ENCODE measurements around the gene ZSWIM9. TPM values are rescaled to one million over a fixed set of nuclear protein-coding genes. Genes with fewer than 3 reads are reported as not detected.

Gene ZSWIM9
- total and polyA plus RNA-seq, 2 donors (not counting 1 experiment from before 2014, with no cell fraction given): 0.39 to 5.1 TPM

DNA sequence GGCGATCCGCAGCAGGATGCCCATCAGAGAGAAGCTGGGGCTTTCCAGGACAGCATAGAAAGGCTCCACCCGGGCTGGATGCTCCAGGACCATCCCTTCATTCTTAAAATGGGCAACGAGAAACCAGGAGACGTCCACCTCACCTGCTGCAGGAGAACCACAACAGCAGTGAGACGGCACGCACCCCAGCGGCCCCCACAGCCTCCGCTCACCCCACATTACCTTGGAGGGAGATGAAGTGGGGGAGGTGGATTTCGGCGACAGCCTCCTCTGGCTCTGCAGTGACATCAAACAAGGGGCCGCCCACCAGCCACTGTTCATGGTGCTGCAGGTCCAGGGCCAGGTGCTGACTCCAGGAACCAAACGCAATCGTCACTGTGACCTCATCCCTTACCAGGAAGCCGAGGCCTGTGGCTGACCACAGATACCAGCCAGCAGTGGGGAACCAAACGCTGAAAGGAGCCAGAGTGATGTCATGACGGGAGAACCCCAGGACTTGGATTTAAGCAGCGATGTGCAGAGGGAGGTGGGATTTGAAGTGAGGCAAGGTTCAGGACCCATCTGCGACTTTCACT is 60.2 kb downstream of the ZSWIM9 start:
- Histone ChIP-seq H3K9ac (ENCODE audit: insufficient read depth, low read length) (no peak overlapping the region), H3K9me3 (ENCODE audit: control insufficient read depth, insufficient read depth, low read depth, low read length) (no peaks in the 10 kb centered on the region), H2AFZ (ENCODE audit: low read length) (no peak overlapping the region), H4K20me1 (ENCODE audit: control insufficient read depth, extremely low read depth, insufficient read depth, low read length) (no peaks in the 10 kb centered on the region), H3K4me1 (ENCODE audit: control insufficient read depth, extremely low read depth, insufficient read depth, low read length) (no peaks in the 10 kb centered on the region), H3K4me3 (replicated peaks in 1 of 4; ENCODE audit: control extremely low read depth in 1 of 4, insufficient read depth in 1 of 4, low read depth in 3 of 4, low read length in 4 of 4) (no peak overlapping the region), H3K4me2 (ENCODE audit: extremely low read depth, insufficient read depth, low read length) (no peak overlapping the region), H3K27ac (ENCODE audit: insufficient read depth, low read length) (no peak overlapping the region), H3K36me3 (ENCODE audit: control insufficient read depth, insufficient read depth, low read length) (no peaks in the 10 kb centered on the region), H3K27me3 (ENCODE audit: control insufficient read depth, insufficient read depth, low read length) (no peaks in the 10 kb centered on the region), H3K79me2 (ENCODE audit: control insufficient read depth, insufficient read depth, low read length) (no peaks in the 10 kb centered on the region)
- no peak for TF ChIP-seq EZH2 (IDR thresholded peaks at IDR 0.05; ENCODE audit: low read length, missing control alignments)
- TF ChIP-seq, protein P1, sequence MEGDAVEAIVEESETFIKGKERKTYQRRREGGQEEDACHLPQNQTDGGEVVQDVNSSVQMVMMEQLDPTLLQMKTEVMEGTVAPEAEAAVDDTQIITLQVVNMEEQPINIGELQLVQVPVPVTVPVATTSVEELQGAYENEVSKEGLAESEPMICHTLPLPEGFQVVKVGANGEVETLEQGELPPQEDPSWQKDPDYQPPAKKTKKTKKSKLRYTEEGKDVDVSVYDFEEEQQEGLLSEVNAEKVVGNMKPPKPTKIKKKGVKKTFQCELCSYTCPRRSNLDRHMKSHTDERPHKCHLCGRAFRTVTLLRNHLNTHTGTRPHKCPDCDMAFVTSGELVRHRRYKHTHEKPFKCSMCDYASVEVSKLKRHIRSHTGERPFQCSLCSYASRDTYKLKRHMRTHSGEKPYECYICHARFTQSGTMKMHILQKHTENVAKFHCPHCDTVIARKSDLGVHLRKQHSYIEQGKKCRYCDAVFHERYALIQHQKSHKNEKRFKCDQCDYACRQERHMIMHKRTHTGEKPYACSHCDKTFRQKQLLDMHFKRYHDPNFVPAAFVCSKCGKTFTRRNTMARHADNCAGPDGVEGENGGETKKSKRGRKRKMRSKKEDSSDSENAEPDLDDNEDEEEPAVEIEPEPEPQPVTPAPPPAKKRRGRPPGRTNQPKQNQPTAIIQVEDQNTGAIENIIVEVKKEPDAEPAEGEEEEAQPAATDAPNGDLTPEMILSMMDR (conservative IDR thresholded peaks at IDR 0.05 in 1 of 2, IDR thresholded peaks at IDR 0.05 in 1 of 2; ENCODE audit: low read depth in 1 of 2, low read length in 2 of 2): no peak
- DNase-seq (ENCODE audit: low read depth in 2 of 2): no peak

DNA sequence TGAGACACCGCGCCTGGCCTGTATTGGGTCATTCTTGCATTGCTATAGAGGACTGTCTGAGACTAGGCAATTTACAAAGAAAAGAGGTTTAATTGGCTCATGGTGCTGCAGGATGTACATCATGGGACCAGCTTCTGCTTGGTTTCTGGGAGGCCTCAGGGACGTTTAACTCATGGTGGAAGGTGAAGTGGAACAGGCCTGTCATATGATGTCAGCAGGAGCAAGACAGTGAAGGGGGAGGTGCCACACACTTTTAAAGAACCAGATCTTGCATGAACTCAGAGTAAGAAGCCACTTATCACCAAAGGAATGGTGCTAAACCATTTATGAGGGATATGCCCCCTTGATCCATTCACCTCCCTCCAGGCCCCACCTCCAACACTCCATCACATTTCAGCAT is 66.6 kb downstream of the ZSWIM9 start:
- TF ChIP-seq, protein P1 (conservative IDR thresholded peaks at IDR 0.05 in 1 of 2, IDR thresholded peaks at IDR 0.05 in 1 of 2; ENCODE audit: low read depth in 1 of 2, low read length in 2 of 2): no peak
- no peak for TF ChIP-seq EZH2 (IDR thresholded peaks at IDR 0.05; ENCODE audit: low read length, missing control alignments)
- H3K79me2 ChIP-seq (ENCODE audit: control insufficient read depth, insufficient read depth, low read length): no peaks in the 10 kb centered on the region

DNA sequence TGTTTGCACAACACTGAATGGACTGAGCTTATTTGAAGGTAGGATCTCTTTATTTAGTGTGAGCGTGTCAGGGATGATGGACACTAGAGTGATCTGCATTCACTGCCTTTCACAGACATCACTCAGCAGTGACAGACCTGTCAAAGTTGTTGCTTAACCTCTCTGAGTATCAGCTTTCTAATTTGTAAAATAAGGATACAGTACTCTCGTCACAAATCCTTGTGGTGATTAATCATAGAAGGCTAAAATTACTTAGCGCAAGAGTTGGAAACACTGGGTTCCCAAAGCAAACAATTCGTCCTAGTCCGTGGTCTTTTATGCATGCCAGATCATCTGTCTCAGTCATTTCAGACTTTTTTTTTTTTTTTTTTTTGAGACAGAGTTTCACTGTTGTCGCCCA is 68.6 kb downstream of the ZSWIM9 start:
- Histone ChIP-seq H3K4me3 (replicated peaks in 1 of 4; ENCODE audit: control extremely low read depth in 1 of 4, insufficient read depth in 1 of 4, low read depth in 3 of 4, low read length in 4 of 4) (no peak overlapping the region), H3K27me3 (ENCODE audit: control insufficient read depth, insufficient read depth, low read length) (no peaks in the 10 kb centered on the region), H3K9me3 (ENCODE audit: control insufficient read depth, insufficient read depth, low read depth, low read length) (no peaks in the 10 kb centered on the region), H3K9ac (ENCODE audit: insufficient read depth, low read length) (no peak overlapping the region), H3K79me2 (ENCODE audit: control insufficient read depth, insufficient read depth, low read length) (no peaks in the 10 kb centered on the region), H3K4me2 (ENCODE audit: extremely low read depth, insufficient read depth, low read length) (no peak overlapping the region), H3K27ac (ENCODE audit: insufficient read depth, low read length) (no peak overlapping the region), H2AFZ (ENCODE audit: low read length) (no peak overlapping the region), H4K20me1 (ENCODE audit: control insufficient read depth, extremely low read depth, insufficient read depth, low read length) (no peaks in the 10 kb centered on the region), H3K4me1 (ENCODE audit: control insufficient read depth, extremely low read depth, insufficient read depth, low read length) (no peaks in the 10 kb centered on the region), H3K36me3 (ENCODE audit: control insufficient read depth, insufficient read depth, low read length) (peaks cover 1% of the 10 kb centered on the region)
- DNase-seq (ENCODE audit: low read depth in 2 of 2): peak in 1 of 2 donors; percentile 19
- TF ChIP-seq, protein P1 (conservative IDR thresholded peaks at IDR 0.05 in 1 of 2, IDR thresholded peaks at IDR 0.05 in 1 of 2; ENCODE audit: low read depth in 1 of 2, low read length in 2 of 2): no peak
- no peak for TF ChIP-seq EZH2 (IDR thresholded peaks at IDR 0.05; ENCODE audit: low read length, missing control alignments)

More for the DNA sequence above, 66.6 kb downstream of the ZSWIM9 start:
- no peak overlapping the region for H2AFZ ChIP-seq (ENCODE audit: low read length)
- DNase-seq (ENCODE audit: low read depth in 2 of 2): no peak
- no peaks in the 10 kb centered on the region for H3K9me3 ChIP-seq (ENCODE audit: control insufficient read depth, insufficient read depth, low read depth, low read length)
- no peak overlapping the region for H3K4me2 ChIP-seq (ENCODE audit: extremely low read depth, insufficient read depth, low read length)
- H3K9ac ChIP-seq (ENCODE audit: insufficient read depth, low read length): no peak overlapping the region
- no peaks in the 10 kb centered on the region for H3K27me3 ChIP-seq (ENCODE audit: control insufficient read depth, insufficient read depth, low read length)
- no peaks in the 10 kb centered on the region for H3K4me1 ChIP-seq (ENCODE audit: control insufficient read depth, extremely low read depth, insufficient read depth, low read length)
- no peak overlapping the region for H3K4me3 ChIP-seq (replicated peaks in 1 of 4; ENCODE audit: control extremely low read depth in 1 of 4, insufficient read depth in 1 of 4, low read depth in 3 of 4, low read length in 4 of 4)
- peaks cover 1% of the 10 kb centered on the region for H3K36me3 ChIP-seq (ENCODE audit: control insufficient read depth, insufficient read depth, low read length)
- no peaks in the 10 kb centered on the region for H4K20me1 ChIP-seq (ENCODE audit: control insufficient read depth, extremely low read depth, insufficient read depth, low read length)
- H3K27ac ChIP-seq (ENCODE audit: insufficient read depth, low read length): no peak overlapping the region

Measured in fibroblast of lung (primary cell).